ENCODE results near the gene CD82.

CD82 gene

DNA sequence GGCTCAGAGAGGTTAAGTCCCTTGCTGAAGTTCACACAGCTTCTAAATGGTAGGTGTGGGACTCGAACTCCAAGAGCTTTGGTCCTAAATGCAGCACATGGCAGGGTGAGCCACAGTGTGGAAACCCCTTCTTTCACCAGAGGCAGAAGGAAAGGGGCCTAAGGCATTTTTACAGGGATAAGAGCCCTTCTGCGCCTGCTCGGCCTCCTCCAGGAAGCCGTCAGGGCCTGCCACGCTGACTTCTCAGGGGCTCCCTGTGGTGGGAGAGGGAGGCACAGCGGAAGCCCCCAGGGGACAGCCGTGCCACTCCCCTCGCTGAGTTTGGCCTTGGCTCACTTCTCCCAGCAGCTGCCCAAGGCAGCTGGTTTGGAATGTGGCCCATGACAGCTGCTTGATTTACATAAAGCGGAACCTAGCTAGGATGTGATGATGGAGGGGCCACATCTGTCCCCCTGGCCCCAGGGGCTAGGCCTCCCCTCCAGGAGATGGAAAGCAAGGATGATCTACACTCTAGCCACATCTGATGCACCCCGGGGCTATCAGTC, 35.4 kb downstream of the CD82 start:
- DNase-seq (ENCODE audit: low read depth, low spot score) = no peak

DNA sequence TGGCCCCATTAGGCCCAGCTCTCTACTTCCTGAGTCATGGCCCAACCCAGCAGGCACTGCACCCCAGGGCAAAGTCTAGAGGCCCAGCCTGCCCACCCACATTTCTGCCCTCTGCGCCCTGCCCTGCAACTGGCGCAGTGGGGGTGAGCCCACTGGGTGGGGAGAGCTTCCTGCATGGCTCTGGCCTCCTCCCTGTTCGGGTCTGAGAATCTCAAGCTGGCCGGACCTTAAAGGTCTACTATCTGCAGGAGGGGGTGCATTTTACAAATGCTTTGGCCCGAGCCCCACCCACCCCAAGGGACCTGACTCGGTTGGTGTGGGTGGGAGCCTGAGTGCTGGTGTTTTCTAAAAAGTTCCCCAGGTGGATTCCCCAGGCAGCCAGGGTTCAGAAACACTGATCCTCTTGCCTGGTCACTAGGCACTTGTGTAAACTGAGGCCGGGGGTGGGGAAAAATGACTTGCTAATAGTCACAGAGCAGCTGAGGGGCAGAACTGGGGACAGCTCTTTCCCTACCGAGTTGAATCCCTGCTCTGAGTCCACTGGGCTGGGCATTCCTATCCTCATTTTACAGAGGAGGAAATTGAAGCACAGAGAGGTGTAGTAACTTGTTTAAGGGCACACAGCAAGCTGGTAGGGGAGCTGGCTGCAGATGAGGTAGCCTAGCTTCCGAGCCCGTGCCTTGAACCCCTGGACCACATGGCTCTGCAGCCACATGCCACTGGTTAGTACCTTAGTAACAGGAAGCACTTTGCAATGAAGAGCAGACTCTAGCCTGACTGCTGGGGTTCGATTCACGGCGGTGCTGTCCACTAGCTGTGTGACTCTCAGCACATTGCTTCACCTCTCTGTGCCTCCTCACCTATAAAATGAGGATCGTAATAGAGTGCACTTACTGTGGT, 36.3 kb downstream of the CD82 start:
- no peak for DNase-seq (ENCODE audit: low read depth, low spot score)

DNA sequence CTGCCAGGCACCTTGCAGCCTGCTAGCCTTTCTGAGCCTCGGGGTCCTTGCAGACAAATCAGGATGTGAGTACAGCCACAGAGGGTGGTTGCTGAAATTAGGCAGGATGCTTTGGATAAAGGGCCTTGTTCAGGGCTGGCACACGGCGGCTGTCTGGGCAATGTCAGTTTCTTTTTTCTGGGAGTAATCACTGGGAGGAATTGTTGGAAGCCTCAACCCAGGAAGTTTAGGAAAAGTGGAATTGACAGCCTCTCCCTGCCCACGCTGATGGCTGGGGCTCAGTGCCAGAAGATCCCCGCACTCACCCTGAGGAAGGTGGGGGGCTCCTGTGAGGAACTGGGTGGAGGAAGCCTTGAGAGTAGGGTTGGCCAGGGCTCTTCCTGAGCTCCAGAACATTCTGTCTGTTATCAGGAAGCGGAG, 37.4 kb downstream of the CD82 start:
- no peak for DNase-seq (ENCODE audit: low read depth, low spot score)

DNA sequence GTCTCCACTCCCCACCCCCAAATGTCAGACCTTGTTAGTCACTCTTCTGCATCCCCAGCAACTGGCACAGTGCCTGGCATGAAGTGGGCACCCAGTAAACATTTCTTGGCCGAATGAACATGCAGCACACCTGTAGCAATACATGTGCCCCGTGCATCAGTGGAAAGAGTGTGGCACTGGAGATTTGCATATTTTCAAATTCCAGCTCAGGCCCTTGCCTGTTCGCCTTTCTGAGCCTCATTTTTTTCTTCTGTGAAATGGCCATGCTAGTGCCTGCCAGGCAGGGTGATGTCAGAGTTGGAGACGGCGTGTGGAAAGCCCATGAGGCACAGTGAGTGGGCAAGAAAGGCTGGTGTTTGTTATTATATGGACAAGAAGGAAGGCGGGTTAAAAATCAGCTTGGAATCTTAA, 38.7 kb downstream of the CD82 start:
- peak; percentile 35 for DNase-seq (ENCODE audit: low read depth, low spot score)

DNA sequence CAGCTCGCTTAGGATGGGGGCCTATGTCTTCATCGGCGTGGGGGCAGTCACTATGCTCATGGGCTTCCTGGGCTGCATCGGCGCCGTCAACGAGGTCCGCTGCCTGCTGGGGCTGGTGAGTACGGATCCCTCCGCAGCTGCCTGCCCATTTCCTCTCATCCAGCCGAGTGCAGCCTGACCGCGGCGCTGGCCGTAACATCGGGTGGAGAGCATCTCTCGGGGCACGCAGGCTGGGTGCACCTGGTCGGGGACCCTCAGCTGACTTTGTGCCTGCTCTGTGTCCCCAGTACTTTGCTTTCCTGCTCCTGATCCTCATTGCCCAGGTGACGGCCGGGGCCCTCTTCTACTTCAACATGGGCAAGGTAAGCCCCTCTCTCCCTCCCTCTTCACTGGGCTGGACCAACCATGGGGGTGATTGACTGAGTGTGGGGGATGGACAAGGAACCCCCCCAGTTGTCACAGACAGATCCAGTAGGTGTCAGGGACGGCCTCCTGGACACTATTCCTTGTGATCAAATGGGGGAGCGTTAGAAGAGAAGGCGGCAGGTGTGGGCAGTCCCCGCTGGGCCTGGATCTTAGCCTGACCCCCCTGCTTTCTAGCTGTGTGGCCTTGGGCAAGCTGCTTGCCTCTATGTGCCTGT, 39.7 kb downstream of the CD82 start:
- no peak for DNase-seq (ENCODE audit: low read depth, low spot score)

DNA sequence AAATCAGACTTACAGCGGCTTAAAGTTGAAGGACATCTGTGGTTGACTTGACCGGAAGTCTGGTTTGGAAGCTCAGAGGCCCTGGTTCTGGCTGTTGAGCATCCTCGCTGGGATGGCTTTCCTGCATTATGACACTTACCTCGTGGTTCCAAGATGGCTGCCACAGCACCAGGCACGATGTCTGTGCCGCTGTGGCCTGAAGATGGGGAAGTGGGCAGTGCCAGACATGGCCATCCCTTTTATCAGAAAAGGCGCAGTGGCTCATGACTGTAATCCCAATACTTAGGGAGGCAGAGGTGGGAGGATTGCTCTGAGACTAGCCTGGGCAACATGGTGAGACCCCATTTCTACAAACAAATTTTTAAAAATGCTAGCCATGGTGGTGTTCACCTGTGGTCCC, 40.5 kb downstream of the CD82 start:
- no peak for DNase-seq (ENCODE audit: low read depth, low spot score)

DNA sequence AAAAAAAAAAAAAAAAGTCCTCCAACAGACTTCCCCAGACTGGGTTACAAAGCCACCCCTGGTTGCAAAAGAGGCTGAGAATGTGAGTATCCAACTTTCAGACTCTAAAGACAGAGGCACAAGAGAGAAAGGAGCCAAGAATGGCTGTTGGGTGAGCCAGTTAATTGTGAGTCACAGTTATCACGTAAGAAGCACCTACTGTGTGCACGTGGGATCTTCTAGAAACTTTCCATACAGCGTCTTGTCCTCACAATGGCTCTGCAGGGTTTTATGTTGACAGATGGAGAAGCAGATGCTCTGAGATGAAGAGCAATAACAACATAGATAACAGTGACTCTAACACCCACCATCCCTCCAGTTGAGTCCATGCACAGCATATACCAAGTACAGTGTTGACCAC, 41.0 kb downstream of the CD82 start:
- DNase-seq (ENCODE audit: low read depth, low spot score) = no peak

DNA sequence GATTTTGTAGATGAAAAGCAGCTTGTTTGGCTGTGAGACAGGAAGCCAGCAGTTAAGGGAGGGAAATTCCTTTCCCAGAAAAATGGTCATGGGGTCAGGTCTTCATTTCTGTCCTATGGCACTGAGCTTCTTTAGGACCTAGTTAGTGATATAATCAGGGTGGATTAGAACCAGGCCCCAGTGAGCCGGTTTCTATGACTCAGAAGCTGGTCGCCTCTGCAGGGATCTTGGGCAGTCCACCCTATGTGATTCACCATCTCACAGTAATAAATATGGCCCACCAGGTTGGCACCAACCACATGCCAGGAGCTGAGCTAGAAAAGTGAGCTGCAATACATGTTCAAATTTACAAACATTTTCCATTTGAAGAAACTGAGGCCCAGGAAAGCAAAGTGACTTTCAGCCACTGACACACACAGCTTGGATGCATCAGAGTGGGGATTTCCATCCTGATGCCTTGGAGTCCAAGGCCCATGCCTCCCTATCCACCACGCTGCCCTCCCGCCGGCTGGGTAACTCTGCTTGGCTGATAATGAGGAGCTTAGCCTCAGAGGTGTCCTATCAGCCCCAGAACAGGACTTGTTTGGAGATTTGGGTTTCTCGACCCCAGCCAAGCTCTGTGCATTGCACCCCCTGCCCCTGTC, 42.0 kb downstream of the CD82 start:
- no peak for DNase-seq (ENCODE audit: low read depth, low spot score)

DNA sequence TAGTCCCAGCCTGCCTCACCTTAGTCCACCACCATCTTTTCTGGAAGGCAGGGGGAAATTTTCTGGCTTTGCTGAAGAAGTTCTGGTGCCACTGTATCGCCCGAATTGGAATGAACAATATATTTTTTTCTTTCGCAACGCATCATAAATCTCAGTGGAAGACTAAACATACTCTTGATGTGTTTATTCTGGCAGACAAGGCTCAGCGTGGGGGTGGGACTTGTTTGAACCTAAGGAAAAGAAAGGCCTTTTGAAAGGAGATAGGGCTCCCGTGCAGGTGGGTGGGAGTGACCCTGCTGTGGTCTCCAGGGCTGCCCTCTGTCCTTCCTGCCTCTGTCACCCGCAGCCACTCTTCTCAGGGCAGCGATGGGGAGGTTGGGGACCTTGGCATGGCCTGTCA, 42.5 kb downstream of the CD82 start:
- DNase-seq (ENCODE audit: low read depth, low spot score) = no peak

DNA sequence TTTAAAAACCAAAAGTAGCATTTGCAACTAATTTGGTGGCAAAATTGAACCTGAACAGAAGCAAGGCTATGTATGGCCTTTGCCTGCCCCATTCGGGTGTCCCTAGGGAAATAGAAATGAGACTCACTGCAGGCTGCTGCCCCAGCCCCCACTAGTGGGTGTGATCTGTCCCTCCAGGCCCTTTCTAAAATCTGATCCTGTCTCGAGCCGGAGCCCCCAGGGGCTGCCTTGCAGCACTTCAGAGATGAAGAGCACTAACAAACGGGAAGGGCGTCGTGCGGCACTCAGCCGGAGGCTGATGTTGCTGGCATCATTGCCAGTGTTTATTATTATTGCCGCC, 43.2 kb downstream of the CD82 start:
- DNase-seq (ENCODE audit: low read depth, low spot score) = no peak

DNA sequence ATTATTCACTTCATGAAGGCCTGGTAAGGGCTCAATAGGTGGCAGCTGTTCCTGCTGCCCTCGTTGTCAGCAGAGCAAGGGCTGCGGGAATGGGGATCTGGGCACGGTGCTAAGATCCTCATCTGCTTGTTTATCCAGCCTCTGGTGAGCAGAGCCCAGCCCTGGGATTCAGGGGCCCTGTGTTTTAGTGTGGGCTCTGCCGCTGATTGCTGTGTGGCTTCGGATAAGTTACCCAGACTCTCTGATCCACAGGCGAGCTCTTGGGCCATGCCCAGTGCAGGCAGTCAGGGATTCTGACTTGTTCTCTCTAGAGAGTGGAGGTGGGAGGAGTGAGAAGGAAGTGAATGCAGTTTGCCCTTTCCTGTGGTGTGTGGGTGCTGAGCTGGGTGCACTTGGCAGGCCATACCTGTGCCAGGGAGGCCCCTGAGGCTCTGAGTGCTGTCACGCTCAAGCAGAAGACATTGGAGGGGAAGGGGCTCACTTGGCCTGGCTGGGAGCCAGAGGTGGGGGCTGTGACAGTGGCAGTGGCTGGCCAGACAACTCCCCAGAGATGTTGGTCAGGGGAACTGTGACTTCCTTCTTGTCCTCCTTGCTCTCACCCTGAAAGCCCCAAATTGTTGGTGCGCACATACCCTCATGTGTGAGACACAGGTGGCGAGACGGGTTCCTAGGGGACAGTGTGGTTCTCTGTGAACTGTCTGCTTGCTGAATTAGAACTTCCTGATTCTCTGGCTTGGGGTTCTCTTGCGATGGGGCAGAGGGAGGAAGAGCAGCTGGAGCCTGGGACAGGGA, 43.7 kb downstream of the CD82 start:
- no peak for DNase-seq (ENCODE audit: low read depth, low spot score)

DNA sequence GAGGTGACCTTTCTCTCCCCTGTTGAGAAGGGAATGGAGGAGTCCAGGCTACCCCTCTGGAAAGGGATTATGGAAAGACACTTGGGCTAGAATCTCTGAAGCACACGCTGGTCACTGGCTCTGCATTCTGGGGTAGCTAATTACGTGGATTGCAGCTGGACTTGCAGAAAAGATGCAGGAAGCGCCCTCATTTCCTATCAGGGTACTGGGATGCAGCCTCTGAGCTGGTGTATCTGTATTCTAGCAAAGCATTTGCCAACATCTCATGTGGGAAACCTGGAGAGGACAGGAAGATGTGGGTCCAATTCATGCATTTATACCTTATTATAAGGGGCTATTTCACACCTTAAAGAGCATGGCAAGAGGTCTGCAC, 44.3 kb downstream of the CD82 start:
- DNase-seq (ENCODE audit: low read depth, low spot score) = no peak

DNA sequence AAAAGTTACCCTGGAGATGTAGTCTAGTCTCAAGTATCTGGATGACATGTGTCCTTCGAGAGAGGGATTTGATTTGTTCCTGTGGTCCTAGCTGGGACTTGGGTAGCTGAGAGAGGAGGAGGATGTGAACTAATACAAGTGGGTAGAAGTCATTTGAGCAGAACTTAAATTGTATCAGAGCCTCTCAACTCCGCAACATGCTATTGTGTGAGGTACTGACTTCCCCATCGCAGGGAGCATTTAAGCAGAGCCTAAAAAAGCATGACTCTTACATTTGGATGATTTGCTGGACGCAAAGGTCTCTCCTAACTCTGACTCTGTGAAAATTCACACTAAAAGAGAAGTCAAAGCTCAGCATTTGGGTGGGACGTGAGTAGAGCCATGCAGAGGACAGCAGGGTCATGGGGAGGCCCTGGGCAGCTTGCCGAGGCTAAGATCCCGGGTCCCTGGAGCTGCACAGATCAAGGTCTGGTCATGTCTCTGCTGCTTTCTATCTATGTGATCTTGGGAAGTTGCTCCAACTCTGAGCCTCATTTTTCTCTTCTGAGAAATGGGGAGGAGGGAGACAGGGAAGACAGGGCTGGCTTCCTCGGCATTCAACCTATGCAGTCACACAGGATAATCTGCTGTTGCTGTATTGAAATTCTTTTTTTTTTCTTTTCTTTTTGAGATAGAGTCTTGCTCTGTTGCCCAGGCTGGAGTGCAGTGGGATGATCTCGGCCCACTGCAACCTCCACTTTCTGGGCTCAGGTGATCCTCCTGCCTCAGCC, 44.9 kb downstream of the CD82 start:
- no peak for DNase-seq (ENCODE audit: low read depth, low spot score)

DNA sequence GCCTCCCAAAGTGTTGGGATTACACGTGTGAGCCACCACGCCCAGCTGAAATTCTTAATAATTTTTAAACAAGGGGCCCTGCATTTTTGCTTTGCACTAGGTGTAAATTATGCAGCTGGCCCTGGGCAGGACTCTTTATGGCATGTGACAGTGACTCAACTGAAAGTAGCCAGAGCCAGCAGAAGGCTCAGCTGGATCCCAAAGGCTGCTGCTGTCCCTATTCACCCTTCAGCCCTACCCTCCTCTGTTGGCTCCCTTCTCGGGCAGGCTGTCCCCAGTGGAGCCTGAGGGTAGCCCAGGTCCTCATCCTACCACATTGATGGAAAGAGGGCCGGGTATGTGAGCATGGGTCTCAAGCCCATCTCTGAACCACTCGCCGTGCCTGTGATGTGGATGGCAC, 45.6 kb downstream of the CD82 start:
- no peak for DNase-seq (ENCODE audit: low read depth, low spot score)

DNA sequence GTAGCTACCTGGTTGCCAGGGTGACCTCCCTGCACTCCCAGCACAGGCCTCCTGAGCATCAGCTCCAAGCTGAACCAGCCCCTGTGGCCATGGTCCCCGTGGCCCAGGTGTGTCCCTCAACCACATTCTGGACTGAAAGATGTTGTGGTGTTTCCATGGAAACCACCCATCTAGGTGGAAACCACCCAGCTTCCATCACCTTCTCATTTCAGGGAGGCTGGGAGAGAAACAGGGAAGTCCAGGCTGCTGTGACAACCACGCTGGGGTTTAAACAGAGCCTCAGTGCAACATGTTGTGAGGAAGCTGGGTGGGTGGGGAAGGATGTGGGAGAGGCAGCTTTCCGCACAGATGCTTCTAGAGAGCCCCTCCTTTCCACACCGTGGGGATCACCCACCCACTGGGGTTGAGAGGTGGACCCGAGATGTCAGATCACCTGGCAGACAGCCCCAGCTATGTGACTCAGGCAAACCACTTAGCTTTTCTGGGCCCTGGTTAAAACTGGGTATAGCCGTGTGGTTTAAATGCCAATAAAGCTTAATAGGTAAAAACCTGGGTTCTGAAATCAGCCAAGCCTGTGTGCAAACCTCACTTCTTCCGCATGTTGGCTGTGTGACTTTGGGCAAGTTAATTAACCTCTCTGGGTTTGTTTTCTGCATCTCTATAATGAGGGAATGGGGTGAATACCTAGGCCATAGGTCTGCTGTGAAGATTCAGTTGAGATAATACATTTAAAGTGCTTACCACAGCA, 46.4 kb downstream of the CD82 start:
- no peak for DNase-seq (ENCODE audit: low read depth, low spot score)

DNA sequence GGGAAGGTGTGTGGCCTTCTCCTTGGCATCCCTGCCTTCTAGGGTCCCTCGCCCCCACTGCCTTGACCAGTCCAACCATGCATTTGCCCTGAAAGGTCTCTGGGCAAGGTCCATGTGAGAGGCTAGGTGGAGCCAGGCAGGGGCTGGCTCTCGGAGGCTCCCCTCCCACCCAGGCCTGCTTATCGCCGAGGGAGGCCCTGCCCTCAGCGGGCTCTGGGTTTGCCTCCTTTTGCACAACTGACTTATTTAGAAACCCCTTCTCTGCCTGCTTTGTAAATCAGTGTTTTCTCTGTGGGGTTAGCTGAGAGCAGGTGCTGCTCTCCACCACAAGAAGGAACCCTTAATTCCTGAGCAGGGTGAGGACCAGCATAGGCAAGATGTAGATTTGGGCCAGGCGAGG, 47.7 kb downstream of the CD82 start:
- no peak for DNase-seq (ENCODE audit: low read depth, low spot score)

DNA sequence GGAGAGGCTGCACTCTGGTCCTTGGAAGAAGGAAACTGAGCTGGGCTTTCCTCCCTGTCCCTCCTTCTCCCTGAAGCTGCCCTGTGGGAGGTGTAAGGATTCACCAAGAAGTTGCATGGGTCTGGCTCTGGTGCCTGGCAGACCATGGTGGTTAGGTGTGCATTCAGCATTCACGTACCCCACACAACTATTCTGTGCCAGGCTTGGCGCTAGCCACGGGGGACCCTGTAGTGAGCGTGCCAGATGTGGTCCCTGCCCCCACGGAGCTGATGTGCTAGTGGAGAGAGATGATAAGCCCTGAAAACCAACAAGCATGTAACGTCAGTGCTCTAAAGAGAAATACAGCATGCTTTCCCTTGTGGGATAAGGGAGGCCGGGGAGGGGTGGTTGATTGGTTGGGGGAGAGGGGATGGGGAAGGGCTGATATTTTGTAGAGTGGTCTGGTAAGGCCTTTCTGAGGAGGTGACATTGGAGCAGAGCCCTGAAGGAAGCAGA, 48.9 kb downstream of the CD82 start:
- DNase-seq (ENCODE audit: low read depth, low spot score) = no peak

DNA sequence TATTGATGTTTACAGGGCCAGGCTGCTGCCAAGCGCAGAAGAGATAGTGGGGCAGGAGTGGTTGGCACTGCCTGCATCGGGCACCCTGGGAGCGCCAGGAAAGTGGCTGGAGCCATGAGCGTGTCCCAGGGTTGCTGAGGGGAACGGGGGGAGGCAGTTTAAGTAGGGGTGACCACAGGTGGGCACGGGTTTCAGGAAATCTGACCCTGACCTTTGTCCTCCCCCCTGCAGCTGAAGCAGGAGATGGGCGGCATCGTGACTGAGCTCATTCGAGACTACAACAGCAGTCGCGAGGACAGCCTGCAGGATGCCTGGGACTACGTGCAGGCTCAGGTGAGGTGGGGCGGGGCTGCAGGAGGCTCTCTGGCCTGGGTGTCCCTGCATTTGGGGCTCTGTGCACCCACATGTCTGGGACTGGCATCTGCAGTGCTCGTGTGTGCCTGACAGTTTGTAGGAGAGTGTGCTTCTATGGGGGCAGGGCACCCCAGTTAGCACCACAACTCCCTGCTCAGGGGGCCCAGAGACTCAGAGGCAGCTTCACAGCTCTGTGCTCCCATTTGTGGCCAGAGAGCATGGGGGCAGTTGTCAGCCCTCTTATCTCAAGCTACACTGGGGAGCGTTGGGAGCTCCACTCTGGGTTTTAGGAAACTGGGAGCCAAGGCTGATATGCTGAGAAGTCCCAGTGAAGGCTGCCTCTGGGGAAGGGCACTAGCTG, 49.7 kb downstream of the CD82 start:
- DNase-seq (ENCODE audit: low read depth, low spot score) = no peak

Measured in astrocyte of the hippocampus (primary cell).